Stimulated activated CD8-positive, alpha-beta memory T cell treated with anti-CD3 and anti-CD28 coated beads, Interleukin-4, amount 100 ng/mL, for 48 hours (primary cell): ENCODE measurements around the gene PLSCR3.

Experiments
- DNase-seq: peaks from one replicate; pipeline ENCODE4 v3.0.0-alpha.2; 2020

The PLSCR3 gene

DNA sequence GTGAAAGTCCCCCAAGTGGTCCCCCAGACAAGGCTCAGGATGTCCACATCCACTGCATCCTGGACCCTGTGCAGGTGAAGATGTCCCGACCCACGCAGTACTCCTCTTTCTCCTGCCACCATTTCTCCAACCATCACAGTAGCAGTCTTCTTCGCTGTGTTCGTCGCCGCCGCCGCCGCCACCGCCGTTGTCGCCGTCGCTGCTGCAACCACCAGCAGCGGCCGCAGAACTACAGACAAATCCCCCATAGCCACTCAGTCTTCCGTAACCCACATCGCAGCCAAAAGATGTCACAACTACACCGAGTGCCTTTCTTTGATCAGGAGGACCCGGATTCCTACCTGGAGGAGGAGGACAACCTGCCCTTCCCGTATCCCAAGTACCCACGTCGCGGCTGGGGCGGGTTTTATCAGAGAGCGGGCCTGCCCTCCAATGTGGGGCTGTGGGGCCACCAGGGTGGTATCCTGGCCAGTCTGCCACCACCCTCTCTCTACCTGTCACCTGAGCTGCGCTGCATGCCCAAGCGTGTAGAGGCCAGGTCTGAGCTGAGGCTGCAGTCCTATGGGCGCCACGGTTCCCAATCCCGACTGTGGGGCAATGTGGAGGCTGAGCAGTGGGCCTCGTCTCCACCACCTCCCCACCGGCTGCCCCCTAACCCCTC lies 32.0 kb upstream of the PLSCR3 start:
- DNase-seq, result no peak

DNA sequence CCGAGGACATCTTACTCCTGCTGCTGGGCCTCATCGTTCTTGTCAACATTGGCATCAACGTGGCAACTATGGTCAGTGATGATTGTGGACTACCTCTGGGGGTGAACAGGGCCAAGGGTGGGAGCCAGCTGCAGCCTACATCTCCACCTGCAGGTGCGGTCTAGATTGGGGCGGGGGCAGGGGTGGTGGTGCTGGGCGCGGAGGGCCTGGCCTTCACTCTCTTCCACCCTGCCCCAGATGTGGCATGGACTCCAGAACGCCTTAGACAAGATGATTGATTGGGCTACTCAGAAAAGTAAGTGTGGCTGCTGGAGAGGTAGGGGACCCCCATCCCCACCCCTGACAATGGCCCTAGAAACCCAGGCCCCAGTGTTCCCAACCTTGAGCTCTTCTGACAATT lies 31.4 kb upstream of the PLSCR3 start:
- no peak for DNase-seq

GRCh38 chr17:7425316-7425715 lies 31.0 kb upstream of the PLSCR3 start, which contains the start of gene SPEM2:
Gene SPEM2 (plus strand): TSS chr17:7425616. CDS start chr17:7425689, 73 bp downstream.
- DNase-seq, result no peak

DNA sequence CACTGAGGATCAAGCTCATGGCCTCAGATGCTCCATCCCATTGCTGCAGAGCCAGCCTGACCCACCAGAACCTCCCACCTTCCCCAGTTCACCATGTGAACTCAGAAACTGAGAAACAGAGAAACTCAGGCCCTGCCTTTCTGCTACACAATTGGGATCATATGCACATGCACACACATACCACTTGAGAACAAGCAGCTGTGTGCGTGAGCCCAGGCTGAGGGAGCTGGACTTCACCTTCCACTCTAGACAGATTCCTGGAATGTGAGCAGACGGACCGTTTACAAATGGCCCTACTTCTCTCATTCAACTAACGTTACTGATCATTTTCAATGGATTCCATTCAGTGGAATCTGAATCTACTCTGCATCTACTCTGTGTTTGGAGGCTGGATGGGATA lies 29.4 kb upstream of the PLSCR3 start:
- no peak for DNase-seq

DNA sequence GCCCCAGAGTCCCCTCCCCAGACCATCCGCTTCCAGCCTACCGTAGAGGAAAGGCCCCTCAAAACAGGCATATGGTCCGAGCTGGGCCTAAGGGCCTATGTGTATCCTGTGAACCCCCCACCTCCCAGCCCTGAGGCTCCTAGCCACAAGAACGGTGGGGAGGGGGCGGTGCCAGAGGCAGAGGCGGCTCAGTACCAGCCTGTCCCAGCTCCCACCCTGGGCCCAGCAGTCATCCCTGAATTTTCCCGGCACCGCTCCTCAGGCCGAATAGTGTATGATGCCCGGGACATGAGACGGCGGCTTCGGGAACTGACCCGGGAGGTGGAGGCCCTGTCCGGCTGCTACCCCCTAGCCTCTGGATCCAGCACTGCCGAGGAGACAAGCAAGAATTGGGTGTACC lies 26.9 kb upstream of the PLSCR3 start:
- DNase-seq, result no peak

GRCh38 chr17:7419819-7420610 lies 25.7 kb upstream of the PLSCR3 start, which contains the start of gene SPEM1:
Gene SPEM1 (plus strand): TSS chr17:7420324. CDS start chr17:7420385, 61 bp downstream.
- DNase-seq, result no peak

DNA sequence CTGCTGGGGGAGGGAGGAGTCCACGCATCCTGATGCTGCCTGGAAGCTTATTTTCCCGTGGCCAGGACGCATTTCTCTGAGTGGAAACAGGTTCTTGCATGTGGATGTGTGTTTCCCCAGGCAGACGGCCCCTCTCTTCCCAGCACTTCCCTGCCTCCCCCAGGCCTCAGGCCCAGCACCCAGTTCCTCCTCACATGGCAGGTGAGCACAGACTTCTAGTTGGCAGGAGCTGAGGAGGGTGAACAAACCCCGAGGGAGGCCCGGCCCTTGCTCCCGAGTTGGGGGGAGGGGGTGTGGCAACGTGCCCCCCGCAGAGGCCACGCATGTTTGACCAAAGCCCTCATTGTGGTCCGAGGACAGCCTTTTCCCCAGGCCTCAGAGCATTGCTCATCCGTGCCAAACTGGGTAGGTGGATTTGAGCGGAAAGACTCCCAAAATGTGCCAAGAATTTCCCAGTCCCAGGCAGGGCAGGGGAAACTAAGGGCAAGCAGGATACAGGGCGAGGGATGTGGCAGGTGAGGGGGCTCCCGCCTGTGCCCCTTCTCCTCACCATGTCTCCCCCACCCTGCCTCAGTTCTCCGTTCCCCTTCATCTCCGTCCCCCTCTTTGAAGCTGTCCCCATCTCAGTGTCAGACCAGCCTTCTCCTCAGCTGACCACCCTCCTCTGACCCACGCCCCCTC lies 24.3 kb upstream of the PLSCR3 start:
- DNase-seq, result no peak

DNA sequence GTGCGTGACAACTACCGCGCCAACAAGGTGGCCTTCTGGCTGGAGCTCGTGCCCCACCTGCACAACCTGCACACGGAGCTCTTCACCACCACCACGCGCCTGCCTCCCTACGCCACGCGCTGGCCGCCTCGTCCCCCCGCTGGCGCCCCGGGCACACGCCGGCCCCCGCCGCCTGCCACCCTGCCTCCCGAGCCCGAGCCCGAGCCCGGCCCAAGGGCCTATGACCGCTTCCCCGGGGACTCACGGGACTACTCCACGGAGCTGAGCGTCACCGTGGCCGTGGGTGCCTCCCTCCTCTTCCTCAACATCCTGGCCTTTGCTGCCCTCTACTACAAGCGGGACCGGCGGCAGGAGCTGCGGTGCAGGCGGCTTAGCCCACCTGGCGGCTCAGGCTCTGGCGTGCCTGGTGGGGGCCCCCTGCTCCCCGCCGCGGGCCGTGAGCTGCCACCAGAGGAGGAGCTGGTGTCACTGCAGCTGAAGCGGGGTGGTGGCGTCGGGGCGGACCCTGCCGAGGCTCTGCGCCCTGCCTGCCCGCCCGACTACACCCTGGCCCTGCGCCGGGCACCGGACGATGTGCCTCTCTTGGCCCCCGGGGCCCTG lies 22.8 kb upstream of the PLSCR3 start:
- DNase-seq, result no peak

DNA sequence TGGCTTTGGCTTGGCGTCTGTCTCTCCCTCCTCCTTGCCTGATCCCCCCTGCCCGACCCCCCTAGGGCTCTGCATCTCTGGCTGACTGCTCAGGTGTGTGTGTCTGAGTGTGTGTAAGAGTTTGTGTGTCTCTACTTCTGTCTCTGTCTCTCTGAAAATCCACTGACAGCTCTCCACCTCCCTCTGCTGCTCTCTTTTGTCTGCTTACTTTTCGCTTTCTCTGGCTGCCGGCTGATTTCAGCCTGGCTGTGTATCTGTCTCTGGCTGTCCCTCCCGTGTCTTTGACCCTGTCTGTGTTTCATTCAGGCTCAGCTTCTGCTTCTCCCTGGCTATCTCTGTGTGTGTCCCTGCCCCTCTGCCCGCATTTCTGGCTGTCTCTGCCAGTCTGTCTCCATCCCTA lies 22.0 kb upstream of the PLSCR3 start:
- no peak for DNase-seq

- no peak for DNase-seq
These were observed 21.5 kb upstream of the PLSCR3 start for GRCh38 chr17:7415784-7416183.

DNA sequence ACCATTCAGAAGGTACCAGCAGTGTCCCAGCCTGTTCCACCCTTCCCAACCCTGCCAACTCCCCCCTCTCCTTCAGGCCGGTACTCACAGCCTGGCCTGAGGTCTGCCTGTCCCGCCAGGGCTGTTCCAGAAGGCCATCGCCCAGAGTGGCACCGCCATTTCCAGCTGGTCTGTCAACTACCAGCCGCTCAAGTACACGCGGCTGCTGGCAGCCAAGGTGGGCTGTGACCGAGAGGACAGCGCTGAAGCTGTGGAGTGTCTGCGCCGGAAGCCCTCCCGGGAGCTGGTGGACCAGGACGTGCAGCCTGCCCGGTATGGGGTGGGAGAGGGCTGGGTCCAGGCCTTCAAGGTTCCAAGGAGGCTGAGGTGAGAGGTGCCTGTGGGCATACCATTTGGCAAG lies 20.5 kb upstream of the PLSCR3 start:
- DNase-seq, result no peak

- no peak for DNase-seq
These were observed 19.1 kb upstream of the PLSCR3 start for GRCh38 chr17:7413346-7413985.

DNA sequence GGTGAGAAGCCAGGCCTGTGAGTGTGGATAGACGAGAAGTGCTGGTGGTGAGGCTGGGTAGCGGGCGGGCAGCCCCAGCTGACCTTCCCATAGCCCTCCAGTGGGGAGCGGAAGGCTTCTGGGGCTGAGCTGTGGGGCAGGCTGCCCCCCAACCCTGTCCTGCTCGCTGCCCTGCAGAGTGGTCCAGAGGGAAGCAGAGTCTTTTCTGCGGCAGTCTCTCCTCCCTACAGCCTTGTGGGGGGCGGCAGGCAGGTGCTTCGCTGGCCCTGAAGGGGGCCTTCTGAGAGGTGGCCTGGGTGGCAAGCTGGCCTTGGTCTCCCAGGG lies 17.1 kb upstream of the PLSCR3 start:
- DNase-seq, result no peak

GRCh38 chr17:7410634-7411426 lies 16.5 kb upstream of the PLSCR3 start:
- no peak for DNase-seq

GRCh38 chr17:7409716-7410115 lies 15.4 kb upstream of the PLSCR3 start:
- DNase-seq, result no peak

GRCh38 chr17:7408863-7409262 lies 14.5 kb upstream of the PLSCR3 start:
- no peak for DNase-seq

DNA sequence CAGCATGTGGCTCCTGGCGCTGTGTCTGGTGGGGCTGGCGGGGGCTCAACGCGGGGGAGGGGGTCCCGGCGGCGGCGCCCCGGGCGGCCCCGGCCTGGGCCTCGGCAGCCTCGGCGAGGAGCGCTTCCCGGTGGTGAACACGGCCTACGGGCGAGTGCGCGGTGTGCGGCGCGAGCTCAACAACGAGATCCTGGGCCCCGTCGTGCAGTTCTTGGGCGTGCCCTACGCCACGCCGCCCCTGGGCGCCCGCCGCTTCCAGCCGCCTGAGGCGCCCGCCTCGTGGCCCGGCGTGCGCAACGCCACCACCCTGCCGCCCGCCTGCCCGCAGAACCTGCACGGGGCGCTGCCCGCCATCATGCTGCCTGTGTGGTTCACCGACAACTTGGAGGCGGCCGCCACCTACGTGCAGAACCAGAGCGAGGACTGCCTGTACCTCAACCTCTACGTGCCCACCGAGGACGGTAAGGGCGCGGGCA lies 14.0 kb upstream of the PLSCR3 start:
- DNase-seq, result no peak

DNA sequence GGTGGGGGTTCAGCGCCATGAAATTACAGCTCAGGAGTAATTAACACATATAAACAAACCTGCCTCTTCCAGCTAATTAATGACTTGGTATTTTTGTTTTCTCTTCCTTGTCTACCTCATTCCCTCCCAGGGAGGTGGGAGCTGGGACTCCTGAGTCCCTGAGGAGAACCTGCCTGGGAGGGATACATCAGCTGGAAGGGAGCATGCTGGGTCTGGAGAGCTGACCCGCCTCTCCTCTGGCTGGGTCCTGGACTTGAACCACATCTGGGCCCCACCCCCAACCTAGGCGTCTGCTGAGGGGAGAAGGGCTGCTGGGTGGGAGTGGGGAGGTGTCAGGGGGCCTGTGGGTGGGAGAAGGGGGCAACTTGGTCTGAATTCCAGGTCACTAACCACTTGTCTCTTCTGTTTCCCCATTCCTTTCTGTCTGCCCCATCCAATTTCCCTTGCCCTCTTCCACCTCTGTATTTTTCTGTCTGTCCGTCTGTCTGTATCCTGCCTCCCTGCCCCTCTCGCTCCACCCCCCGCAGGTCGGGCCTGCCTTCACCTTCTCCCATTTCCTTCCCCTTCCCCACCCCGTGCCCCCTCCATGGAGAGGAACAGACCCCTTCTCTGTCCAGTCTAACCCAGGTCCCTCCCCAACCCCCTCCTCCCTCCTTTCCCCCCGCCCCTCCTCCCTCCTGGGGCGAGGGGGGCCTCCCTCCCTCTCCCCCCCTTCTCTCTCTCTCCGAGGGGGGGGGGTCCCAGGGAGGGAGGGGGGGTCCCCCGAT lies 13.3 kb upstream of the PLSCR3 start, which contains the start of gene NLGN2:
NLGN2 (plus strand) TSS at position 361 of the 767 bp plus-strand sequence. CDS start 411 bp downstream, outside the sequence.
- no peak for DNase-seq

DNA sequence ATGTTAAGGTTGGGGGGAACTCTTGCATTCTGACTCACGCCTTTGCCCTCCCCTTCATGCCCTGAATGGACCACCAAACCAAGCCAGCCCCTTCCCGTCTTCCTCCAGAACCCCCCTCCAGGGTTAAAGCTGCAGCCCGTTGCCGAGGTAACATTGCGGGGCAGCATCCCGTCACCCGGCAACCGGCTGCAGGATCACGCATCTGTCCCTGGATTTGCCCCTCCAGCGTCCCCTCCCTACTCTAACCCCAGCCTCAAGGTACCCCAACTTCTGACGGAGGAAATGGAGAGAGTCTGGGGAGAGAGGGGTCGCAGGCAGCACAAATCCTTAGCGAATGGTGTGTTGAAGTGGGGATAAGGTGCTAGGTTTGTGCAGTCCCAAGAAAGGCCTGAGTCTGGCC lies 12.8 kb upstream of the PLSCR3 start:
- DNase-seq, result no peak

GRCh38 chr17:7406235-7406825 lies 12.0 kb upstream of the PLSCR3 start:
- DNase-seq, result no peak
